GM12878 (cell line): ENCODE results near the gene ICA1. TPM values are rescaled to one million over a fixed set of nuclear protein-coding genes. Genes with fewer than 3 reads are reported as not detected.

Source experiments
- ATAC-seq: fragments of 200-7000 bp; cut with Tn5 transposase; 3 replicates; pipeline ENCODE4 v1.9.1; 2020; ENCODE audit warnings: mild to moderate bottlenecking, moderate library complexity
- BruUV-seq: library from RNA; stranded (reverse); fragments of 400-500 nt; replicated peaks from 2 replicates; lab custom pipeline; 2021; lab: Mats Ljungman, UMichigan
- CTCF ChIA-PET: fragments of 300-600 bp; sonication (Branson Sonifier 250); formaldehyde crosslinking; extraction: SDS; loops from one replicate; lab custom pipeline; 2021; ENCODE audit warnings: inconsistent platforms; lab: Yijun Ruan, JAX
- POLR2A ChIA-PET: fragments of 350-600 bp; formaldehyde crosslinking; extraction: SDS; loops from one replicate; lab custom pipeline; 2021; ENCODE audit warnings: inconsistent platforms; lab: Charles Lee
- RAD21 ChIA-PET: fragments of 300-600 bp; sonication (Branson Sonifier 250); formaldehyde crosslinking; loops from one replicate; lab custom pipeline; 2023; ENCODE audit warnings: antibody characterized with exemption; ENCODE audit not compliant: unreplicated experiment; lab: Charles Lee
- SMC1A ChIA-PET: fragments of 300-600 bp; sonication (Branson Sonifier 250); formaldehyde crosslinking; loops from one replicate; lab custom pipeline; 2023; ENCODE audit not compliant: unreplicated experiment, uncharacterized antibody; lab: Charles Lee
- DNase-seq: peaks from one replicate; pipeline ENCODE4 v3.0.0-alpha.2; 2011; ENCODE audit warnings: low read depth, low spot score
- FAIRE-seq: peaks from 3 replicates; lab custom pipeline; 2011; peaks lifted over from hg19 to GRCh38; lab: Jason Lieb, UNC
- H2AFZ ChIP-seq: 2 replicates; pipeline ENCODE4 v1.6.0; 2011; ENCODE audit warnings: low read depth, low read length, control low read depth; ENCODE audit not compliant: control insufficient read depth
- H3K27ac ChIP-seq: 2 replicates; pipeline ENCODE4 v1.5.1; 2011; ENCODE audit warnings: control low read depth; ENCODE audit not compliant: control insufficient read depth, insufficient read depth
- H3K27me3 ChIP-seq, 2 experiments: replicated peaks in 1 of 2; 2 replicates each; pipeline versions ENCODE4 v1.6.0 to v1.6.1; 2011; ENCODE audit warnings: low read length in 1 of 2; ENCODE audit not compliant: control insufficient read depth in 2 of 2, insufficient read depth in 2 of 2
- H3K36me3 ChIP-seq, 2 experiments: 2 replicates each; pipeline ENCODE4 v1.5.1; 2011; ENCODE audit warnings: low read length in 1 of 2; ENCODE audit not compliant: control insufficient read depth in 2 of 2, insufficient read depth in 2 of 2
- H3K4me1 ChIP-seq: 2 replicates; pipeline ENCODE4 v1.6.1; 2011; ENCODE audit warnings: mild to moderate bottlenecking, low read length, moderate library complexity, mixed read lengths; ENCODE audit not compliant: control insufficient read depth, insufficient read depth
- H3K4me2 ChIP-seq: 2 replicates; pipeline ENCODE4 v1.6.0; 2011; ENCODE audit warnings: control low read depth; ENCODE audit not compliant: control insufficient read depth, insufficient read depth
- H3K4me3 ChIP-seq: fragments of 200-600 bp; sonication (generic); 2 replicates; pipeline ENCODE4 v1.5.1; 2016
- H3K79me2 ChIP-seq: 2 replicates; pipeline ENCODE4 v1.6.0; 2011; ENCODE audit warnings: low read length; ENCODE audit not compliant: control insufficient read depth, insufficient read depth
- H3K9ac ChIP-seq: 2 replicates; pipeline ENCODE4 v1.8.0; 2011; ENCODE audit warnings: low read length, control low read depth, mixed read lengths; ENCODE audit not compliant: control insufficient read depth, insufficient read depth
- H3K9me3 ChIP-seq: replicated peaks from 3 replicates; pipeline ENCODE4 v1.5.1; 2011; ENCODE audit warnings: mild to moderate bottlenecking, low read length; ENCODE audit not compliant: control insufficient read depth, insufficient read depth
- H4K20me1 ChIP-seq: 2 replicates; pipeline ENCODE4 v1.6.0; 2011; ENCODE audit not compliant: control insufficient read depth, insufficient read depth
- IRF5 ChIP-seq: fragments of 450-650 bp; IDR thresholded peaks from 2 replicates; pipeline ENCODE4 v1.6.1; 2017; ENCODE audit warnings: borderline replicate concordance
- NFYB ChIP-seq: IDR thresholded peaks from 2 replicates; pipeline ENCODE4 v1.6.1; 2011; ENCODE audit warnings: low read depth, mild to moderate bottlenecking, low read length, improper control_type of control experiment, moderate library complexity; ENCODE audit not compliant: insufficient read depth
- NRF1 ChIP-seq: conservative IDR thresholded peaks from 2 replicates; pipeline ENCODE4 v1.6.1; 2011; ENCODE audit warnings: mild to moderate bottlenecking, low read depth, low read length, improper control_type of control experiment
- SPI1 ChIP-seq: IDR thresholded peaks from 2 replicates; pipeline ENCODE4 v1.6.1; 2011; ENCODE audit warnings: low read depth, mild to moderate bottlenecking, low read length, moderate library complexity, borderline replicate concordance; ENCODE audit not compliant: insufficient read depth
- ZZZ3 ChIP-seq: IDR thresholded peaks from 2 replicates; pipeline ENCODE4 v1.6.1; 2011; ENCODE audit warnings: low read depth; ENCODE audit not compliant: control insufficient read depth, insufficient read length
- WGBS: methylation state at CpG from one replicate; pipeline ENCODE4 v1.1.6; 2016; ENCODE audit warnings: low lambda C conversion rate; ENCODE audit not compliant: insufficient replicate concordance, insufficient coverage; ENCODE audit errors: missing lambda C conversion rate; 5-methylcytosine and 5-hydroxymethylcytosine counted together
- in situ Hi-C: fragments of 300-500 bp; cut with MboI; formaldehyde crosslinking; loops from 9 replicates; pipeline ENCODE4 v1.14.3; 2018; ENCODE audit warnings: mixed read lengths
- intact Hi-C: fragments of 100-400 bp; cut with micrococcal nuclease; formaldehyde crosslinking; loops from one replicate; pipeline ENCODE4 v1.14.2; 2022; ENCODE audit not compliant: unreplicated experiment
- polyA plus RNA-seq, 11 experiments: library from polyadenylated mRNA; depleted of rRNA in 4 of 11; unstranded in 6 of 11; stranded (reverse) in 5 of 11; fragments of >200 nt; fragmentation: Nextera tagmentation in 4 of 11; fragmentation: Illumina TruSeq in 1 of 11; extraction: Ambion mirVana in 4 of 11; extraction: Trizol in 1 of 11; gene quantifications; 1 replicate in 1 of 11; 2 replicates in 10 of 11; pipeline versions ENCODE4 v1.2.1 to v1.2.3, GENCODE V29; 2011 to 2016; ENCODE audit warnings: inconsistent platforms in 2 of 11, missing spikeins in 2 of 11, low read depth in 1 of 11
- total RNA-seq, 4 experiments: library from RNA; depleted of rRNA in 3 of 4; stranded (reverse); fragments of >200 nt in 3 of 4; fragmentation: Illumina TruSeq in 1 of 4; extraction: Trizol in 1 of 4; gene quantifications; 2 replicates each; pipeline versions ENCODE4 v1.2.1 to v1.2.3, GENCODE V29; 2013 to 2021
- TF ChIP-seq, protein P1 (sequence below): IDR thresholded peaks from 2 replicates; pipeline ENCODE4 v1.6.1; 2011; ENCODE audit warnings: low read depth, low read length, improper control_type of control experiment, borderline replicate concordance
- TF ChIP-seq, protein P2 (sequence below): IDR thresholded peaks from 2 replicates; pipeline ENCODE4 v1.6.1; 2012; ENCODE audit warnings: low read depth, low read length, improper control_type of control experiment

Gene ICA1
- total and polyA plus RNA-seq, 10 of the 15 experiments (the other 5 are each of a cell fraction or from before 2014, with no cell fraction given) = 1.3 to 35.1 (median 3.3) TPM

DNA sequence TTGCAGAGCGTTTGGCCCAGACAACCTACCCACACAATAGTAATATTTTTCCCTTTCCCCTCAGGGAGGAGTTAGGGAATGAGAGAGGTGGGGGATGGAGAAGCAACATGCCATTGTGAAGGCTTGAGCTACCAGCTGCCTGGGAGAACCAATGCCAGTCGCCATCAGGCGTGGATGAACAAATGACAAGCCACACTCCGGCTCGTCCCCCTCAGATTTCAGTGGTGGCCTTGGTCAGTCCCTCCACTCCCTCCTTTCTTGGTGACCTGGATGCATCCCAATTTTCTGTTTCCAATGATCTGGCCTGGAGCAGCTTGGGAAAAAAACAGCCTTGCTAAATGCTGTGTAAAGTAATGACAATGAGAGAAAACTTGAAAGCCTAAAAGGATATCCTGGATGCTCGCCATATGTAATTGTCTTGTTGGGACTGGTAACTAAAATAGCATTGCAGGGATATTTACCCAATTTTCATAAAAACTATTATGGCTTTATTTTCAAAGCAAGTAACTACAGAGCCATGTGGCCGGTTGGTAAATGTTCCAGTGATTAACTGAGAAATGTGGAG lies 110.7 kb downstream of the ICA1 start:
- in situ Hi-C loops = no loop called here
- FAIRE-seq = no peak
- POLR2A ChIA-PET = no interaction called here

More for the DNA sequence above, 110.7 kb downstream of the ICA1 start:
- Histone ChIP-seq H3K4me1 (peaks cover 7% of the 10 kb centered on the region; the same call in 1 of the 2 replicates), H3K27me3 (no peaks in the 10 kb centered on the region), H2AFZ (no peak overlapping the region), H3K36me3 (no peaks in the 10 kb centered on the region), H3K79me2 (no peaks in the 10 kb centered on the region), H3K4me2 (no peak overlapping the region), H3K4me3 (no peak overlapping the region), H3K27ac (no peak overlapping the region), H3K9me3 (no peaks in the 10 kb centered on the region; the same call in 2 of the 3 replicates), H3K9ac (no peak overlapping the region), H4K20me1 (no peaks in the 10 kb centered on the region)
- ATAC-seq = no peak
- no peak for DNase-seq
- intact Hi-C loops = no loop called here
- SMC1A ChIA-PET = interaction anchor here (0.8 kb wide), 1 partner anchor 10 kb away, joined by 4 read pairs; no protein-coding TSS in a partner anchor
- WGBS = 96% methylated on average over 7 of the region's 7 CpGs
- RAD21 ChIA-PET = no interaction called here
- CTCF ChIA-PET = interaction anchor here (1.4 kb wide), 1 partner anchor 178 kb away, joined by 3 read pairs; no protein-coding TSS in a partner anchor
- TF ChIP-seq SPI1 (no peak), IRF5 (no peak), NRF1 (no peak), NFYB (no peak), ZZZ3 (no peak)
- TF ChIP-seq, protein P1, sequence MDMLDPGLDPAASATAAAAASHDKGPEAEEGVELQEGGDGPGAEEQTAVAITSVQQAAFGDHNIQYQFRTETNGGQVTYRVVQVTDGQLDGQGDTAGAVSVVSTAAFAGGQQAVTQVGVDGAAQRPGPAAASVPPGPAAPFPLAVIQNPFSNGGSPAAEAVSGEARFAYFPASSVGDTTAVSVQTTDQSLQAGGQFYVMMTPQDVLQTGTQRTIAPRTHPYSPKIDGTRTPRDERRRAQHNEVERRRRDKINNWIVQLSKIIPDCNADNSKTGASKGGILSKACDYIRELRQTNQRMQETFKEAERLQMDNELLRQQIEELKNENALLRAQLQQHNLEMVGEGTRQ = no peak
- TF ChIP-seq, protein P2, sequence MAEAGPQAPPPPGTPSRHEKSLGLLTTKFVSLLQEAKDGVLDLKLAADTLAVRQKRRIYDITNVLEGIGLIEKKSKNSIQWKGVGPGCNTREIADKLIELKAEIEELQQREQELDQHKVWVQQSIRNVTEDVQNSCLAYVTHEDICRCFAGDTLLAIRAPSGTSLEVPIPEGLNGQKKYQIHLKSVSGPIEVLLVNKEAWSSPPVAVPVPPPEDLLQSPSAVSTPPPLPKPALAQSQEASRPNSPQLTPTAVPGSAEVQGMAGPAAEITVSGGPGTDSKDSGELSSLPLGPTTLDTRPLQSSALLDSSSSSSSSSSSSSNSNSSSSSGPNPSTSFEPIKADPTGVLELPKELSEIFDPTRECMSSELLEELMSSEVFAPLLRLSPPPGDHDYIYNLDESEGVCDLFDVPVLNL = no peak
- no TSS peak for BruUV-seq
